Neural crest cell (in vitro differentiated cells): ENCODE results near the gene AMIGO3. TPM values are rescaled to one million over a fixed set of nuclear protein-coding genes. Genes with fewer than 3 reads are reported as not detected.
A peak's percentile ranks its signal among the peaks of the same experiment; 100 is the strongest.

ENCODE experiments used
- DNase-seq: peaks from one replicate; pipeline ENCODE4 v3.0.0; 2021; ENCODE audit warnings: low read depth, mixed read lengths, low spot score
- H3K27ac Mint-ChIP-seq: one replicate; pipeline ENCODE4 v1.8.0; 2021; ENCODE audit warnings: mild to moderate bottlenecking, mixed read lengths; ENCODE audit not compliant: unreplicated experiment
- H3K27me3 Mint-ChIP-seq: 2 replicates; pipeline ENCODE4 v1.8.0; 2021; ENCODE audit warnings: low read depth, mild to moderate bottlenecking, mixed read lengths
- H3K36me3 Mint-ChIP-seq: 2 replicates; pipeline ENCODE4 v1.8.0; 2021; ENCODE audit warnings: low read depth, mild to moderate bottlenecking, mixed read lengths
- H3K4me1 Mint-ChIP-seq: 2 replicates; pipeline ENCODE4 v1.8.0; 2021; ENCODE audit warnings: mixed read lengths
- H3K4me3 Mint-ChIP-seq: one replicate; pipeline ENCODE4 v1.8.0; 2021; ENCODE audit warnings: mild to moderate bottlenecking, mixed read lengths
- H3K9me3 Mint-ChIP-seq: 2 replicates; pipeline ENCODE4 v1.8.0; 2021; ENCODE audit warnings: mixed read lengths
- CTCF ChIP-seq: fragments of 200-600 bp; sonication (generic); conservative IDR thresholded peaks from 2 replicates; pipeline ENCODE4 v1.5.0; 2021; ENCODE audit warnings: antibody characterized with exemption, mild to moderate bottlenecking
- total RNA-seq: library from RNA; stranded (reverse); gene quantifications from 2 replicates; pipeline ENCODE4 v1.2.1, GENCODE V29; 2021

AMIGO3 gene
- total RNA-seq, 1 donor from 2014 or later = 0.96 TPM

DNA sequence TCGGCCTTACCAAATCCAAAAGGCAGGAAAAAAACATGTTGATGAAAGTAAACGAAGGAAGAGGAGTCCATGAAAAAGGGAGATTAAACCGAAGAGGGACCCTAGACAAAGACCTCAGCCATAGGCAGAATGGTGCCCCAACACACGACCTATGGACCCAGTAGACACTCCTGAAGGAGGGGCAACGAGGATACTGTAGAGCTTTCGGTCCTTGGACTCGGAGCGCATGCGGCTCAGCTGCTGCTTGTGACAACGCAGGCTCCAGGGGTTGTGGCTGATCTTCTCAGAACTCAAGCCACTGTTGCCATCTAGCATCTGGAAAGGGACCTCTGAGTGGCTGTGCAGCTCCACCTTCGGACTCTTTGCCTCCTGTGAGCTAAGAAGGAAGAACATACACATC, 13.1 kb upstream of the AMIGO3 start:
- no peaks in the 10 kb centered on the region for H3K4me1 Mint-ChIP-seq
- no peak overlapping the region for H3K27ac Mint-ChIP-seq
- no peaks in the 10 kb centered on the region for H3K9me3 Mint-ChIP-seq
- H3K36me3 Mint-ChIP-seq = peaks cover 19% of the 10 kb centered on the region
- TF ChIP-seq CTCF = no peak
- no peak for DNase-seq
- H3K27me3 Mint-ChIP-seq = no peaks in the 10 kb centered on the region
- no peak overlapping the region for H3K4me3 Mint-ChIP-seq

DNA sequence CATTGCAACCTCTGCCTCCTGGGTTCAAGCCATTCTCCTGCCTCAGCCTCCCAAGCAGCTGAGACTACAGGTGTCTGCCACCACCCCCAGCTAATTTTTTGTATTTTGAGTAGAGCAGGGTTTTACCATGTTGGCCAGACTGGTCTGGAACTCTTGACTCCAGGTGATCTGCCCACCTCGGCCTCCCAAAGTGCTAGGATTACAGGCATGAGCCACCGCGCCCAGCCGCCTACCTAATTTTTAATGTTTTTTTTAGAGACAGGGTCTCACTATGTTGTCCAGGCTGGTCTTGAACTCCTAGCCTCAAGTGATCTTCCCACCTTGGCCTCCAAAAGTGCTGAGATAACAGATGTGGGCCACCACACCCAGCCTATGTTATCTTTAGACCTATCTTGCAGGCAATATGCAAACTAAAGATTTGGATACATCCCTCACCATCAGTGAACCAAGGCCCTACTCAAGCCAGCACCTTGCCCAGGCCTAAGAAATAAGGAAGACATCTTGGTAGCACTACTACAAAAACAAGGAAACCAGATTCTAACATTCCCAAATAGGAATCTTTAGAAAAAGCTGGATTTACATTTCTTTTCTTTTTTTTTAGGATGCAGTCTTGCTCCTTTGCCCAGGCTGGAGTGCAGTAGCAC, 10.6 kb upstream of the AMIGO3 start:
- no peak for DNase-seq
- no peak for TF ChIP-seq CTCF
- H3K4me1 Mint-ChIP-seq = no peaks in the 10 kb centered on the region
- no peak overlapping the region for H3K4me3 Mint-ChIP-seq
- peaks cover 9% of the 10 kb centered on the region for H3K36me3 Mint-ChIP-seq
- H3K27ac Mint-ChIP-seq = no peak overlapping the region
- no peaks in the 10 kb centered on the region for H3K27me3 Mint-ChIP-seq
- no peaks in the 10 kb centered on the region for H3K9me3 Mint-ChIP-seq

DNA sequence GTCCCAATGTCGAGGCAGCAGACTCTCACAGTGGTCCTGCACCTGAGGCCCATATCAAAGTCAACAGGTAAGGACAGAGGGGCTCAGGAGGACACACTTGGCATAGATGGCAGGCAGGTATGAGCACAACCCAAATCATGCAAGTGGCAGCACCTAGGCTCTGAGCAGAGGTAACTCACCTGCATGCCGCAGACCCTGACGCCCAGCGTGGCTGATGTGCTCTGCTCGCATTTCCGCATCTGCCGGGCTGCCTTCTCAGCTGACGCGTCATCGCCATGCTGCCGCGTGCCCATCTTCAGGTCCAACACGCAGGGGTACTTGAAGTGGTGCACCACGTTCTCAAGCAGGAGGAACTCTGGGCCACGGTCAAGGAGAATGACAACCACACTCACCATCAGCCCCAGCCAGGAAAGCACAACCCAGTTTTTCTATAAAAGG, 8.5 kb upstream of the AMIGO3 start:
- Mint-ChIP-seq H3K27me3 (peaks cover 4% of the 10 kb centered on the region), H3K36me3 (peaks cover 2% of the 10 kb centered on the region)
- TF ChIP-seq CTCF = no peak

GRCh38 chr3:49727154-49727923, 7.9 kb upstream of the AMIGO3 start:
- no peak for DNase-seq
- H3K27ac Mint-ChIP-seq = no peak overlapping the region
- no peak overlapping the region for H3K4me3 Mint-ChIP-seq
- peaks cover 8% of the 10 kb centered on the region for H3K27me3 Mint-ChIP-seq
- peaks cover 20% of the 10 kb centered on the region for H3K4me1 Mint-ChIP-seq
- TF ChIP-seq CTCF = no peak
- H3K36me3 Mint-ChIP-seq = peaks cover 6% of the 10 kb centered on the region
- no peaks in the 10 kb centered on the region for H3K9me3 Mint-ChIP-seq

More for the DNA sequence above, 8.5 kb upstream of the AMIGO3 start:
- H3K27ac Mint-ChIP-seq = no peak overlapping the region
- peaks cover 14% of the 10 kb centered on the region for H3K4me1 Mint-ChIP-seq
- no peaks in the 10 kb centered on the region for H3K9me3 Mint-ChIP-seq
- no peak for DNase-seq
- no peak overlapping the region for H3K4me3 Mint-ChIP-seq

DNA sequence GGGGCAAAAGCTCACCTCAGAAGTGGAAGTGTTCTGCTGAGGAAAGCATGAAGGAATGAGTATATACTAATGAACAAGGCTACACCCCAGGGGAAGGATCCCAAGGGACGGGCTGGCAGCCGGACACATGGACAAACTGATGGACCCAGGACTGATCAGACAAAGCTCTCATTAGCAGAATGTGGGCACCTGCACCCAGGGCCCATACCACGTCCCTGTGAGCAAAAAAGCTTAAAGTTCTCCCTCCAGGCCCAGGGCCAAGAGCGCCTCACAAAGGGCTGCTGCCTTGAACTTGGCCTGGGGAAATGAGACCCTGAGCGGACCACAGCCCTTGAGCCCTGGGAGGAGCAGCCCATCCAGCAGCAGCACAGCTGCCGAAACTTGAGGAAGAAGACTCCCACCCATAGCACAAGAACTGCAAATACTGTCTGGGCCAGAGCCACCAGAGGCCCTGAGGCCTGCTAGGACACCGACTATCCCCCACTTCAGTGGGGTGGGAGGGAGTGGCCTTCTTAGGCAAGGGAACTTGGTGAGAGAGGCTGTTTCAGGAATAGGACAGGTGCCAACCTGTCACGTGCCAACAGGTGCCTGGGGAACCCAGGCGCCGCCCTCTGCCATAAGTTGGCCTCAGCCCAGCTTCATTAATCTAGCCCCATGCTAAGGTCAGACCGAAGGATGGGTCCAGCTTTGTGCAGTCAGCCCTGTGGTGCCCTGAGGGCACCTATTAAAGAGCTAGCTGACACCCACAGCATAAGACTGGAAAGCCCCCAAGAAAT, 6.6 kb upstream of the AMIGO3 start:
- no peak for DNase-seq
- H3K4me3 Mint-ChIP-seq = peak overlapping the region; percentile 72
- H3K36me3 Mint-ChIP-seq = peaks cover 5% of the 10 kb centered on the region
- peaks cover 8% of the 10 kb centered on the region for H3K27me3 Mint-ChIP-seq
- H3K27ac Mint-ChIP-seq = no peak overlapping the region
- peaks cover 20% of the 10 kb centered on the region for H3K4me1 Mint-ChIP-seq
- no peaks in the 10 kb centered on the region for H3K9me3 Mint-ChIP-seq
- no peak for TF ChIP-seq CTCF
